GM19193 (cell line): ENCODE measurements around the gene RPL10.

ENCODE experiments used
- POLR2A ChIP-seq: IDR thresholded peaks from 4 replicates; pipeline ENCODE4 v1.6.1; 2011; ENCODE audit not compliant: insufficient read depth, insufficient read length; ENCODE audit errors: extremely low read depth

The RPL10 gene

DNA sequence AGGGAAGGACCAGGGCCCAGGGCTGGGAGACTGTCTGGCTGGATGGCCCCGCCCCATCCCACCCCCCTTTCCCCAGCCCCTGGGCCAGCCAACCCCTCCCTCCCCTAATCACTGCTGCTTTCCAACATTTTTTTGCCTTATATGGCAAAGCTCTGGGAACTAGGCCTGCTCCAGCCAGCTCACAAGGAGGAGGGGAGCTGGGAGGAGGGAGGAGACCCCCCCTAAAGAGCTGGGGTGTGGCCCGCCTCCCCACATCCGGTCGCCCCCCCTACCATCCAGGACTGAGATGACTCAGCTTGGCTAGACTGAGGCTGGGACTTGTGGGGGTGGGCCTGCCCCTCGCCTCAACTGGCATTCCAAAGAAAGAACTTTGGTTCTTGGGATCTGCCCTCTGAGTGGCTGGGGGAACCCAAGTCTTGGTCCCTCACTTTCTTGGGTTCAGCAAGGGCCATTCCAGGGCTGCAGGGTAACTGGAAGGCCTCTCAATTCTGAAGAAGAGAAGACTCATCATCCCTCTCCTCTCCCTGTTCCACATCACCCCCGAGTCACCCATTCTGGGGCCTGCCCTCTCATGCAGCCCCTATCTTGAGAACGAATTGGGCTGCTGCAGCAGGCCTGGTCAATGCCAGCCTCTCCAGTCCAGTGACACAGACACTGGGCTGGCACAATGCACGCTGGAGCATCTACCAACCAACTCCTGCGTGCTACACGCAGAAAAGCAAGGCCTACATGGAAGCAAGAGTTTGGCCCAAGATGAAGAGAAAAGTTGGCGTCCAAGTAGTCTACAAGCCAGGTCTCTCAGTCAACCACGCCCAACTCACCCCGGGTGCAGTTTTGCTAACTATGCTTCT, 28.5 kb upstream of the RPL10 start:
- TF ChIP-seq POLR2A, result no peak

DNA sequence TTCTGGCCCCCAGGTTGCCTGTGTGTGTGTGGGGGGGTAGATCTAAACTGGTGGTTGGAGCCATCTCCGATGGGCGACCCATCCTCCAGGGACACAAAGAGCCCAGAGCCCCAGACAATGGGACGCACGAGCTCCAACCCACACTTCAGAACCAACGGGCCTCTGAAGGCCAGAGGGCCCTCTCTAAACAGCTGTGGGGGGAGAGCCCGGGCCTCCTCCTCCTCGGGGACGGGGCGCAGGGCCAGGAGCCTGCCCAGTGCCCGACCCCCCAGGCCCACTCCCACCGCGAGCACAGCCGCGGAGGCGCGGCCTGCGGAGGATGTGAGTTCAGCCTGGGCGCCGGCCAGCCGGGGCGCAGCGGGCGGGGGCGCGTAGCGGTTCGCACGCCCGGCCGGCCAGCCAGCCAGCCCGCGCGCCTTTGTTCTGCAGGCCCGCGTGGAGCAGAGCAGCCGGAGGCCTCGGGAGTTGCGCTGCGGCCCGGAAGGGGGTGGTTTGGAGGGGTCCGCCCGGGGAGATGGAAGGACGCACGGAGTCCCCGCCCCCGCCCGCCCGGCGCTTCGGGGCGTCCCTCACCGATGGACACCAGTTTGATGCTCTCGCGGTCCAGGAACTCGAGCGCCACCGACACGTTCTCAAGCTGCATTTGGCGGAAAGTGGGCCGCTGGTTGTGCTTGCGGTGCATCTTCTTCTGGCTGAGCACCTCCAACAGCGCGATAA, 27.7 kb upstream of the RPL10 start:
- no peak for TF ChIP-seq POLR2A

DNA sequence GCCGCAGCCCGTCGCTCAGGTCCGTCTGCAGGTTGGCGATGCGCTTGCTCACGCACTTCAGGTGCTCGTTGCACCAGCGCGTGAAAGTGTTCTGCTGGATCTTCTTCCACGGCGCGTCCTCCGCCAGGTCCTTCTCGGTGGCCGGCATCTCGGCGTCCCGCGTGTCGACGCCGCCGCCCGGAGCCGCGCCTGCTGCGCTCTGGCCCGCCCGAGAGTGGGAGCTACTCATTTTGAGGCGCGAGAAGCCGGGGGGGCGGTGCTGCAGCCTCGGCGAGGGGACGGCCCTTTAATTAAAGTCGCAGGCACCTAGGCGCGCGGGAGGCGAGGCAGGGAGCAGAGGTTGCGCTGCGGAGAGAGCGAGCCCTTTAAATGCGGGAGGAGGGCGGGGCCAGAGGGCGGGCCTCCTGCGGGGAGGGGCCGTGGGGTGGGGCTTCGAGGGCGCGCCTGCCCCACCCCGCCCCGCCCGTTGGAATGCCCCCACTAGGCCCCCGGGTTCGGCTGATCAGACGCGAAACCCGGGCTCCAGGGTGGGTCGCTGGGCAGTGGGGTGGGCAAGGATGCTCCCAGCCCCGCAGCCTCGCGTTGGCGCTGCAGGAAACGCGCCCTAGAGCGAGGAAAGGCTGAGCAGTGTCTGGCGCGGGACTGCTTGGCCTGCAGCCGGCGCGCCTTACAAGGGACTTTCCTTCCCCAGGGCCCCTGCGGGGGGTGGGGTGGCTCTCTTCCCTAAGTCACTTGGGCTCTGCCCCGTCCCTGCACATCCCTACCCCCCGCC, 27.0 kb upstream of the RPL10 start:
- peak; percentile 99 for TF ChIP-seq POLR2A

DNA sequence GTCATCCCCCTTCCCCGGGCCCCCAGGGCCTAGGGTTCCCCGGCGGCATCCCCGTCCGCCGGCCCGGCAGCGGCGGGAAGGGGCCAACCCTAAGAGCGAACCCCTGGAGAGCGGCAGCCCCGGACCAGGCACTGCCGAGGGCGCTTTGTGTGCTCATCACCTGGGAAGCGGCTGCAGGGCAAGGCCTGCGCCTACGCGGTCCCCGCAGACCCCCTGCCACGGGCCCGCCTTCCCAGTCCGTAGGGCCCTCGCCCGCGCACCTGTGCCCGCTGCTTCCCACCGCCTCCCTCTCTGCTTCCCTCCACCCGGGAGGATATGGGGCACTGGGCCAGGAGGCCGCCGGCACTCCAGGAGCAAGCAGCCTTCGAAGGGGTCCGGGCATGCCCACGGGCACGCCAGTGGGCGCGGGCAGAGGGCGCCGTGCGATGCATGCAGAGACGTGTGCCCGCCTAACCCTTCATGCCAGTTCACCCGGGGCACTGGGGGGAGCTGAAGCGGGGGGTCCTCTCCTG, 26.3 kb upstream of the RPL10 start:
- no peak for TF ChIP-seq POLR2A

DNA sequence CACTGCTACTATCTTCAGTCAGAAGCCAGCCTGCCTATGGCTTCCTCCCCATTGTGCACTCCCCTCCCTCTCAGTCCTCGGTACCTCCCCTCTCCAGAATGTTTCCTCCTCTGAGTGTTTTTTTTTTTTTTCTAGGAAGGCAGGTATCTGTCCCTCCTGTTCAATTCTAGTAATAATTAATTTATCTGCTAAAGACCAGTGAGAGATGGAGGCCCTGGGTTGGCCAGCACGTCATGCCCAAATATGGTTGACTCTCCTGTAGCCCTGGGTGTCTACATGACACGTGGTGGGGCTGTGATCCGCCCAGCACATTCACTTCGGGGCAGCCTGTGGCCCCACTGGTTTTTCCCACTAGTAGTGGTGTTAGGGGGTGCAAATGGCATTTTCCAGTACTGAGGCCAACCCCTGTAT, 25.6 kb upstream of the RPL10 start:
- TF ChIP-seq POLR2A, result no peak

DNA sequence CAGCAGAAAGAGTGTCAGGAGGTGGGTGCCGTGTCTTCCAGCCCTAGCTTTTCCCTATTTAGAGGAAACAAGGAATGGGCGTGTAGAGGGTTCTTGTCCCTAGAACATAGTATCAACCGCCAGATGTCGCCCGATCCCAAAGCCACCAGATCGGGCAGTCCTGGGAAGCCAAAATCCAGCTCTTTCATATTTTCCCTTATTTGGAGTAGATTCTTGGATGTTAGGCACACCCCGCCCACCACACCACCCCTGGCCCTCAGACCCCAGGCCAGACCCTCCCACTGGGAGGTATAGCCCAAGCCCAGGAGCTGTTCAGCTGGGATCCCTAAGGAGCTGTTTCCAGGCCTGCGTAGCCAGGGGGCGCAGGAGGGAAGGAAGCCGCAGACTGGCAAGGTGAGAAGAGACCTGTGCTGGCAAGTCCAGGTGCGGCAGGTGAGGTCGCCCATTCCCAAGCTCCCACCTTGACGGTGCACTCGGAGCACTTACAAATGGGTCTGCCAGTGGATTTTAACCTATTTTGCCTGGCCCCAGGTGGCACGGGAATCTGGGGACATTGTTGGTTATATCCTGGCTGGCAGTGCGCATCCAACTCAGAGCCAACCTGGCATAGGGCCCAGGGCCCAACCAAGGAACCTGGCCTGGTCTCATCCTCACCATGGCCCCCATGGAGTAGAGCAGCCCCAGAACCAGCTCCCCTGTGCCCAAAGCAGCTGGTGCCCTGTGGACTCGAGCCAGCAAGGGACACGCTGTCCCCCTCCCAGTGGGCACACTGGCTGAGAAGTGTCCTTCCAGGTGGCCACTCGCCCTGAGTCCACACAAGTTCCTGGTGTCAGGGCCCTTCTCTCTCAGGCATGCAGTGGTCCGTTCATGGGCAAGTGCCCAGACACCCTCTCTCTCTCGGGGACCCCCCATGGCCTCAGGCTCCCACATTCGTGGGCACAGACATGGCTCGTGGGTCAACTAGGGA, 24.6 kb upstream of the RPL10 start:
- no peak for TF ChIP-seq POLR2A

DNA sequence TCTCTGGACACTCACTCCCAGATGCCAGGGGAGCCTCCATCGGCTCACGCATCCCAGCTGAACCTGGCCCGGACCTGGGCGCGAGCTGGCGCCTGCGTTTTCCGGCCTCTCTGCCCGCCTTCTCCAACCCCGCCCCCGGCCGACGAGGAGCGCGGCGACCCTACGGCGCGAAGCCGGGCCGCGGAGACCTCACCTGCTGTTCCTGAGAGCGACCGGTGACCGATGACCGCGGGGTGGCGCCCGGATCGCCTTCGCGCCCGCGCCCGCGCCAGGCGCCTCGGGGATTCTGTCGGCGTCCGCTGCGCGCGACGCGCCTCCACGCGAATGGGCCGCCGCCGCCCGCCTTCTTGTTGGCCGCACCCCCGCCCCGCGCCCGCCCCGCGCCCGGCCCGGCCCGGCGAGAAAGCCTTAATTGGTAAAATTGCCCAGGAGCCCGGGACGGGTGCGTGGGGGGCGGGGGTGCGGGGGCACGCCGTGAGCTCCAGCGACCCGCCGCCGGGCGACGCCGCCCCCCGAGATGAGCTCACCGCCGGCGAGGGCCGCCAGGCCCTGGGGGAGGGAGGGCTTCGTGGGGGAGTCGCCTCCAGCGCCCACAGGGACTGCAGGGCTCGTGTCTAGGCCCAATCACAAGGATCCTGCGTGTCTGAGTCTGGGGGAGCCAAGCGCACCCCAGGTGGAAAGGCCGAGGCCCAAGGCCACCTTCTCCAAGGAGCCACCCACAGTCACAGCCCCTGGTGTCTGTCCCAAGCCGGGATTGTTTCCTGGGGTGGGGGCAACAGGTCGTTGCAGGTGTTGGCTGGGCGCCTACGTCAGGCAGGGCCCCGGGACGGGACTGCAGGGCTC, 23.6 kb upstream of the RPL10 start, which contains the start of gene FLNA:
TSS of gene FLNA (minus strand) at position 322 of the 843 bp plus-strand sequence. CDS start 3,389 bp downstream, outside the sequence.
- TF ChIP-seq POLR2A, result peak; percentile 35

DNA sequence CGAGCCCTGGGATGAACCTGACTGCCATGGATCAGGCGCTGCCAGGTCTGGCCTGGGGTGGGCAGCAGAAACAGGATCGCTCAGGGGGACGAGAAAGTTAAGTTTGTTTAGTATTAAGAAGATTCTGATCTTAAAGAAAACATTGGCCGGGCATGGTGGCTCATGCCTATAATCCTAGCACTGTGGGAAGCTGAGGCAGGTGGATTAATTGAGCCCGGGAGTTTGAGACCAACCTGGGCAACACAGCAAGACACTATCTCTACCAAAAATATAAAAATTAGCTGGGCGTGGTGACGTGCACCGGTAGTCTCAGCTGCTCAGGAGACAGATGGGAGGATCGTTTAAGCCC, 23.0 kb upstream of the RPL10 start:
- no peak for TF ChIP-seq POLR2A

DNA sequence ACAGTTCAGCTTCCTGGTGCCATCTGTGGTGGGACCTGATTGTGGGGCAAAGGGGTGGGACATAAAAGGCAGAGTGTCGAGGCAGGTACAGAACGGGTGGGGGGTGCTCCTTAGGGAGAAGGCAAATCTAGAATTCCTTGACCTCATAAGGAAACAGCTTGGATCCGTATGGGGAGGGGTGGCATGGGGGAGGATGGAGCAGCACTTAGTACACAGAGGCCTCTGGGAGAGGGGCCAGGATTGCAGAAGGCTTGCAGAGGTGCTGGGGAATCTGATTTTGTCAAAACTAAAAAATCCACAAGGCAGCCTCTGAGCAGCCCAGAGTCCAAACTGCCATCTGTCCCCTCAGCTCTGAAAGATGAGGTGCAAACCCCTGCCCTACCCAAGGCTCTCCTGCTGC, 21.4 kb upstream of the RPL10 start:
- no peak for TF ChIP-seq POLR2A

DNA sequence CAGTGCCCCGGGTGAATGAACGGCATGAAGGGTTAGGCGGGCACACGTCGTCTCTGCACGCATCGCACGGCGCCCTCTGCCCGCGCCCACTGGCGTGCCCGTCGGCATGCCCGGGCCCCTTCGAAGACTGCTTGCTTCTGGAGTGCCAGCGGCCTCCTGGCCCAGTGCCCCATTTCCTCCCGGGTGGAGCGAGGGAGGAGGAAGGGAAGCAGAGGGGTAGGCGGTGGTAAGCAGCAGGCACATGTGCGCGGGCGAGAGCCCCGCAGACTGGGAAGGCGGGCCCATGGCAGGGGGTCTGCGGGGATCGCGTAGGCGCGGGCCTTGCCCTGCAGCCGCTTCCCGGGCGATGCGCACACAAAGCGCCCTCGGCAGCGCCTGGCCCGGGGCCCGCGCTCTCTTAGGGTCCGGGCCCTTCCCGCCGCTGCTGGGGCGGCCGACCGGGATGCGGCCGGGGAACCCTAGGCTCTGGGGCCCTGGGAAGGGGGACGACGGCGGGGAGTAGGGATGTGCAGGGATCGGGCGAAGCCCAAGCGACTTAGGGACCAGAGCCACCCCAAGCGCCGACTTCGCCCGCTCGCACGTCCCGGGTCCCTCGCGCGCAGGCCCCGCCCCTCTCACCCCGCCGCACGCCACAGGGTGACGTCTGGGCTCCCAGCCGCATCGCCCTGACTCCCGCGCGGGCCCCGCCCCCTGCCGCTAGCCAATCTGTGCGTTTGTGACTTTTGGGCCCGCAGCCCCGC, 19.9 kb upstream of the RPL10 start:
- TF ChIP-seq POLR2A, result peak; percentile 55

DNA sequence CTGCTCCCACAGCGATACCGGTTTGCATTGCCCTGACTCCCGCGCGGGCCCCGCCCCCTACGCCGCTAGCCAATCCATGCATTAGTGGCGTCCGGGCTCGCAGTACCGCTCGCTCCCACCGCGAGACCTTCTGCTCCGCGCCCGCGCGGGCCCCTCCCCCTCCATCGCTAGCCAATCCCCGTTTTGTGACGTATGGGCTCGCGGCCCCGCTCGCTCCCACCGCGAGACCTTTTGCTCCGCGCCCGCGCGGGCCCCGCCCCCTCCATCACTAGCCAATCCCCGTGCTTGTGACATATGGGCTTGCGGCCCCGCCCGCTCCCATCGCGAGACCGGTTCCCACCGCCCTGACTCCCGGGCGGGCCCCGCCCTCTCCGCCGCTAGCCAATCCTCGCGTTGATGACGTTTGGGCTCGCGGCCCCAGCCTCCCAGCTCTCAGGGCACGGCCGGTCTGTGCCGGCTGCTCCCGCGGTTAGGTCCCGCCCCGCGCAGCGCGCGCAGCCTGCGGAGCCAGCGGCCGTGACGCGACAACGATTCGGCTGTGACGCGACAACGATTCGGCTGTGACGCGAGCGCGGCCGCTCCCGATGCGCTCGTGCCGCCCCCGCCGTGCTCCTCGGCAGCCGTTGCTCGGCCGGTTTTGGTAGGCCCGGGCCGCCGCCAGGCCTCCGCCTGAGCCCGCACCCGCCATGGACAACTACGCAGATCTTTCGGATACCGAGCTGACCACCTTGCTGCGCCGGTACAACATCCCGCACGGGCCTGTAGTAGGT, 19.2 kb upstream of the RPL10 start, which contains the start of gene EMD:
TSS of gene EMD (plus strand) at position 497 of the 770 bp plus-strand sequence. CDS start at position 687, 190 bp downstream.
- peak; percentile 56 for TF ChIP-seq POLR2A

DNA sequence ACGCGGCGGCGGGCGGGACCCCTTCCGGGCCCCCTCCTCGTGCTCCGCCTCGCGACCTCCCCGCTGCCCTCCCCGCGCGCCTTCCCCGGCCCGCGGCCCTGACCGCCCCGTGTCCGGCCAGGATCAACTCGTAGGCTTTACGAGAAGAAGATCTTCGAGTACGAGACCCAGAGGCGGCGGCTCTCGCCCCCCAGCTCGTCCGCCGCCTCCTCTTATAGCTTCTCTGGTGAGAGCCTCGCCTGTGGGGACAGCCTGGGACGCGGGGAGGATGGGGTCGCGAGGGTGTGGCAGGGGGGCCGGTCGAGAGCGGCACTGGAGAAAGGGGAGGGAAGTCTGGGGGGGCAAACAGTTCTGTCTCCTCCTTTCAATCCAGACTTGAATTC, 18.6 kb upstream of the RPL10 start:
- no peak for TF ChIP-seq POLR2A
